Measurements from ENCODE around the gene IGSF3. TPM values are rescaled to one million over a fixed set of nuclear protein-coding genes. Genes with fewer than 3 reads are reported as not detected.

The IGSF3 gene
- total RNA-seq, 4 donors from 2014 or later, result 1.7 to 8.5 (median 5.1) TPM

- H3K4me1 ChIP-seq, result peaks cover 0 to 36% (median 8%) of the 10 kb centered on the region in 3 donors
- no peak overlapping the region for H3K4me3 ChIP-seq
- ATAC-seq, result no peak
- 73 to 78% methylated on average over 3 to 7 of the region's 7 CpGs for WGBS, 2 donors (ENCODE audit: low coverage in 1 of 2)
- no peaks in the 10 kb centered on the region for H3K27me3 ChIP-seq
- H3K36me3 ChIP-seq, result no peaks in the 10 kb centered on the region
- H3K9me3 ChIP-seq, result no peaks in the 10 kb centered on the region
- H3K27ac ChIP-seq, result no peak overlapping the region
- TF ChIP-seq EP300 (IDR thresholded peaks at IDR 0.05), result no peak
- no peak for TF ChIP-seq POLR2AphosphoS5 (IDR thresholded peaks at IDR 0.05)
- TF ChIP-seq POLR2A (IDR thresholded peaks at IDR 0.05), result no peak
- TF ChIP-seq, protein P1, sequence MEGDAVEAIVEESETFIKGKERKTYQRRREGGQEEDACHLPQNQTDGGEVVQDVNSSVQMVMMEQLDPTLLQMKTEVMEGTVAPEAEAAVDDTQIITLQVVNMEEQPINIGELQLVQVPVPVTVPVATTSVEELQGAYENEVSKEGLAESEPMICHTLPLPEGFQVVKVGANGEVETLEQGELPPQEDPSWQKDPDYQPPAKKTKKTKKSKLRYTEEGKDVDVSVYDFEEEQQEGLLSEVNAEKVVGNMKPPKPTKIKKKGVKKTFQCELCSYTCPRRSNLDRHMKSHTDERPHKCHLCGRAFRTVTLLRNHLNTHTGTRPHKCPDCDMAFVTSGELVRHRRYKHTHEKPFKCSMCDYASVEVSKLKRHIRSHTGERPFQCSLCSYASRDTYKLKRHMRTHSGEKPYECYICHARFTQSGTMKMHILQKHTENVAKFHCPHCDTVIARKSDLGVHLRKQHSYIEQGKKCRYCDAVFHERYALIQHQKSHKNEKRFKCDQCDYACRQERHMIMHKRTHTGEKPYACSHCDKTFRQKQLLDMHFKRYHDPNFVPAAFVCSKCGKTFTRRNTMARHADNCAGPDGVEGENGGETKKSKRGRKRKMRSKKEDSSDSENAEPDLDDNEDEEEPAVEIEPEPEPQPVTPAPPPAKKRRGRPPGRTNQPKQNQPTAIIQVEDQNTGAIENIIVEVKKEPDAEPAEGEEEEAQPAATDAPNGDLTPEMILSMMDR (IDR thresholded peaks at IDR 0.05), result no peak
Observed at GRCh38 chr1:116573431-116574095, 94.0 kb downstream of the IGSF3 start.

DNA sequence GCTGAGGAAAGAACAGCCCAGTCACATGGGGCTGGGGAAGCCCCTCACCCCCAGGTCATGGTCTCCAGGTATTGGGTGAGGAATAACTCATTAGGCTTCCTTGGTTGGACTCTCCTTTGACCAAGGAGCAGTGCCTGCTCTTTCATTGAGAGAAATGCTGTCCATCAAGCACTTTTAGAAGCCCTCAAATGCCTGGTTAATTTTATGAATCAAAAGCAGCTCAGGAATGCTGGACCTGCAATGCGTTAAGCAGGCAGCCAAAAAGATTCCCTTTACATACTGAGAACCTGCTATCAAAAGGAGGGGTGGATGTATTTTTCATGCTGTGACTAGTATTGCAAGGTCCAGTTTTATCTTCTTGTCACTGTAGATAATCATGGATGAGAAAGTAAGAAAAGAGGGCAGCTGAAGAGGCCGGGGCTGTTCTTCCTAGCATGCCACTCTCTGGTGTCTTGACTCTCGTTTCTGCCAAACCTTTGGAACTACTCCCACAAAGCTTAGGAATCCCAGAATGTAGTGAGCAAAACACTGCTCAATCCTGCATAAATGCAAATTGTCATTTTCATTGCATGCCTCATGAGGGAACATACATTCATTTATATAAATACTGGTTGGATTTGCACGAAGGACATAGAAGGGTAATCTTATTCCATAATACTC is 94.6 kb downstream of the IGSF3 start:
- H3K27ac ChIP-seq, result no peak overlapping the region
- 64 to 74% methylated on average over 3 to 4 of the region's 4 CpGs for WGBS, 2 donors (ENCODE audit: low coverage in 1 of 2)
- H3K36me3 ChIP-seq, result no peaks in the 10 kb centered on the region
- peaks cover 0 to 38% (median 8%) of the 10 kb centered on the region in 3 donors for H3K4me1 ChIP-seq
- no peak overlapping the region for H3K4me3 ChIP-seq
- no peaks in the 10 kb centered on the region for H3K9me3 ChIP-seq
- H3K27me3 ChIP-seq, result no peaks in the 10 kb centered on the region
- no peak for TF ChIP-seq POLR2AphosphoS5 (IDR thresholded peaks at IDR 0.05)
- TF ChIP-seq, protein P1 (IDR thresholded peaks at IDR 0.05), result no peak
- no peak for ATAC-seq

GRCh38 chr1:116572099-116572498 is 95.4 kb downstream of the IGSF3 start:
- no peaks in the 10 kb centered on the region for H3K9me3 ChIP-seq
- H3K4me1 ChIP-seq, result peaks cover 0 to 38% (median 8%) of the 10 kb centered on the region in 3 donors
- no peak for ATAC-seq
- 100% methylated on average over 1 of the region's 2 CpGs; no CpG with 5 or more reads in 1 of the 2 donors for WGBS, 2 donors (ENCODE audit: low coverage in 1 of 2)
- TF ChIP-seq EP300 (IDR thresholded peaks at IDR 0.05) (no peak), POLR2A (IDR thresholded peaks at IDR 0.05) (no peak), POLR2AphosphoS5 (IDR thresholded peaks at IDR 0.05) (no peak)
- TF ChIP-seq, protein P1 (IDR thresholded peaks at IDR 0.05), result no peak
- H3K36me3 ChIP-seq, result no peaks in the 10 kb centered on the region
- peak overlapping the region in 2 of 4 donors; percentile 96 to 99 for H3K27ac ChIP-seq
- no peak overlapping the region for H3K4me3 ChIP-seq
- H3K27me3 ChIP-seq, result no peaks in the 10 kb centered on the region

DNA sequence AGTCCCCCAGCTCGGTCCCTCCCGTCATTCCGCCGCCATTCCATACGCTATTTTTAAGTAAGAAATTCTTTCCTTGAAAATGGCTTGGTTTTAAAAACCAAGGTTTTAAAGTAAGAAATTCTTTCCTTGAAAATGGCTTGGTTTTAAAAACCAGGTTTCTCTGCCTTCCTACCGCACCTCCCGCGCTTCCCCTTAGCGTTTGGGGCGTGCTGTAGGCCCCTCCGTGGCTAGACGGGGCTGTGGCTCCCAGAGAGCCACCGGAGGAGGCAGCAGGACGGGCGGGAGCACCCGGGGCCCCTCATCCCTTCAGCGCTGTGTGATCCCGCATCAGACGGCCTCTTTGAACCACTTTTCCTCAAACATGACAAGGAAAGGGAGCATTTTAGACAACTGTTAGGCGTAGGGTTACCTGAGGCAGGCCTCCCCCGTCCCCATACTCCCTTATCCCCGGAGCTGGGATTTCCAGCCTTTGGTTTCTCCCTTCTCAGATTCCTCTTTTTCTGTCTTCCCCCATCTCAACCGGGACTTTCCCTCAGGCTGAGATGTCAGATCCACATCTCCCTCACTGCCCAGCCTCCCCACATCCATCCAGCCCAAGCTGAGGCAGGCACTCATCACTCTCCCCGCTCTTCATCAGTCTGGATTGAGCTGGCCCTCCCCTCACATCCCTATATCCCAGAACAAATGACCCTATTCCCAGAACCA is 96.2 kb downstream of the IGSF3 start:
- Histone ChIP-seq H3K4me1 (peaks cover 0 to 38% (median 8%) of the 10 kb centered on the region in 3 donors), H3K27me3 (no peaks in the 10 kb centered on the region), H3K36me3 (no peaks in the 10 kb centered on the region), H3K27ac (peak overlapping the region; percentile 87 to 99 (median 98)), H3K9me3 (no peaks in the 10 kb centered on the region), H3K4me3 (peak overlapping the region; percentile 64 to 95)
- 11 to 18% methylated on average over 2 to 20 of the region's 24 CpGs for WGBS, 2 donors (ENCODE audit: low coverage in 1 of 2)
- no peak for ATAC-seq
- TF ChIP-seq POLR2A (IDR thresholded peaks at IDR 0.05) (no peak), EP300 (IDR thresholded peaks at IDR 0.05) (no peak), POLR2AphosphoS5 (IDR thresholded peaks at IDR 0.05) (no peak)
- TF ChIP-seq, protein P1 (IDR thresholded peaks at IDR 0.05), result no peak
